ENCODE measurements around the gene SEC14L2.

- no peak for TF ChIP-seq CTCF (IDR thresholded peaks at IDR 0.05; ENCODE audit: low read depth, low read length)
- TF ChIP-seq EZH2phosphoT487 (IDR thresholded peaks at IDR 0.05; ENCODE audit: low read depth): no peak
Observed at GRCh38 chr22:30382340-30382739, 14.5 kb upstream of the SEC14L2 start.

All from OCI-LY3 (cell line).